Mesothelial cell of epicardium (in vitro differentiated cells): Measurements from ENCODE around the gene FAF2. TPM values are rescaled to one million over a fixed set of nuclear protein-coding genes. Genes with fewer than 3 reads are reported as not detected.

Source experiments
- DNase-seq, 2 experiments: peaks; one replicate each; pipeline ENCODE4 v3.0.0; 2021; ENCODE audit warnings: low spot score in 2 of 2; ENCODE audit not compliant: unreplicated experiment in 2 of 2
- H3K27ac Mint-ChIP-seq: 2 replicates; pipeline ENCODE4 v1.8.0; 2021; ENCODE audit warnings: mixed read lengths
- H3K27me3 Mint-ChIP-seq: 2 replicates; pipeline ENCODE4 v1.8.0; 2021; ENCODE audit warnings: low read depth, mixed read lengths
- H3K36me3 Mint-ChIP-seq: 2 replicates; pipeline ENCODE4 v1.8.0; 2021; ENCODE audit warnings: mixed read lengths
- H3K4me1 Mint-ChIP-seq: 2 replicates; pipeline ENCODE4 v1.8.0; 2021; ENCODE audit warnings: mixed read lengths
- H3K4me3 Mint-ChIP-seq: 2 replicates; pipeline ENCODE4 v1.8.0; 2021; ENCODE audit warnings: mild to moderate bottlenecking, moderate library complexity, mixed read lengths
- H3K9me3 Mint-ChIP-seq: 2 replicates; pipeline ENCODE4 v1.8.0; 2021; ENCODE audit warnings: mixed read lengths
- total RNA-seq: library from RNA; stranded (reverse); gene quantifications from 3 replicates; pipeline ENCODE4 v1.2.1, GENCODE V29; 2021
- TF ChIP-seq, protein P1 (sequence below): fragments of 200-600 bp; sonication (generic); IDR thresholded peaks from one replicate; pipeline ENCODE4 v1.5.0; 2021; ENCODE audit warnings: antibody characterized with exemption; ENCODE audit not compliant: unreplicated experiment

The FAF2 gene
- total RNA-seq, 1 donor from 2014 or later: 52.7 TPM

DNA sequence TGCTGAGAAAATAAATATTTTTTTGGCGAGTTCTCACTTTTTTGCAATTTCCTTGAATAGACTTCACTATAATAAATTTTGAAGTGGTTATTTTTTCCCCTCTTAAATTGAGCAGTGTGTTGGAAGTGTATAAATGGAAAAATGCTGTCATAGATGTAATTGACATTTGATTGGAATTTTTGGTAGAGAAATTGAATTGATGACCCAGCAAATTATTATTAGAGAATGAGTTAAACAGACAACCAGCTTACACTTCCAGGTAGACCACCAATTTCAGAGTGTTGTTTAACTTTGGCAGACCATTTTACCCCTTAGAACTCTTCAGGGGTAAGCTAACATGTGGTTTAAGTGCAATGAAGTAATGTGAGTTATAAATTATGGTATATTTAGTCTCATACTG, 1.9 kb downstream of the FAF2 start:
- Mint-ChIP-seq H3K27ac (no peak overlapping the region), H3K36me3 (peaks cover 6% of the 10 kb centered on the region), H3K27me3 (no peaks in the 10 kb centered on the region), H3K4me1 (peaks cover 14% of the 10 kb centered on the region), H3K4me3 (no peak overlapping the region), H3K9me3 (no peaks in the 10 kb centered on the region)
- no peak for DNase-seq
- TF ChIP-seq, protein P1, sequence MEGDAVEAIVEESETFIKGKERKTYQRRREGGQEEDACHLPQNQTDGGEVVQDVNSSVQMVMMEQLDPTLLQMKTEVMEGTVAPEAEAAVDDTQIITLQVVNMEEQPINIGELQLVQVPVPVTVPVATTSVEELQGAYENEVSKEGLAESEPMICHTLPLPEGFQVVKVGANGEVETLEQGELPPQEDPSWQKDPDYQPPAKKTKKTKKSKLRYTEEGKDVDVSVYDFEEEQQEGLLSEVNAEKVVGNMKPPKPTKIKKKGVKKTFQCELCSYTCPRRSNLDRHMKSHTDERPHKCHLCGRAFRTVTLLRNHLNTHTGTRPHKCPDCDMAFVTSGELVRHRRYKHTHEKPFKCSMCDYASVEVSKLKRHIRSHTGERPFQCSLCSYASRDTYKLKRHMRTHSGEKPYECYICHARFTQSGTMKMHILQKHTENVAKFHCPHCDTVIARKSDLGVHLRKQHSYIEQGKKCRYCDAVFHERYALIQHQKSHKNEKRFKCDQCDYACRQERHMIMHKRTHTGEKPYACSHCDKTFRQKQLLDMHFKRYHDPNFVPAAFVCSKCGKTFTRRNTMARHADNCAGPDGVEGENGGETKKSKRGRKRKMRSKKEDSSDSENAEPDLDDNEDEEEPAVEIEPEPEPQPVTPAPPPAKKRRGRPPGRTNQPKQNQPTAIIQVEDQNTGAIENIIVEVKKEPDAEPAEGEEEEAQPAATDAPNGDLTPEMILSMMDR: no peak

DNA sequence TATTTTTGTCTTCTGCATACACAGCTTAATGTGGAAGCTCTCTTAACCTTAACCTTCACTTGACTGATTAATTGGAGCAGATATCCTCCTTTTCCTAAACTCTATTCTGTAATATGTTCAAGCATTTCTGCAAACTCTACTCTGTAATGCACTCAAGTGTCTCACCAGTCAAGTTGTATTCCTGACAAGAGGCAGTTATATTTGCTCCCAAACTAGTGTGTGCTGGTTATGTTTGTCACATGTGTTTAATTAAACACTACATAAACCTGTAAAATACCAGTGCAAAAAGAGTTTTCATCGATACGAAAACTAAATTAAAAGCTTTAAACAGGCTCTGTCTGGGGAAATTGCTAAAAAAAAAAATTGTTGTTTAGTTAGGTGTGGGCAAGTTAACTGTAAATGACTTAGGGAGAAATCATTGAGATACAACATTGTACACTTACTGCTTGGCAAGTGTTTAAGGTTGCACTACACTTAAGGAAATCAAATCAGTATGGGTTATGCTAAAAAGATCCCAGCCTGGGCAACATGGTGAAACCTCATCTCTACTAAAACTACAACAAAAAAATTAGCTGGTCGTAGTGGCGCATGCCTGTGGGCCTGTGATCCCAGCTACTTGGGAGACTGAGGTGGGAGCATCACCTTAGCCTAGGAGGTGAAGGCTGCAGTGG, 6.7 kb downstream of the FAF2 start:
- Mint-ChIP-seq H3K27me3 (no peaks in the 10 kb centered on the region), H3K4me1 (peaks cover 4% of the 10 kb centered on the region), H3K36me3 (peaks cover 15% of the 10 kb centered on the region), H3K9me3 (peaks cover 5% of the 10 kb centered on the region), H3K4me3 (no peak overlapping the region), H3K27ac (no peak overlapping the region)
- TF ChIP-seq, protein P1: no peak
- DNase-seq: no peak

DNA sequence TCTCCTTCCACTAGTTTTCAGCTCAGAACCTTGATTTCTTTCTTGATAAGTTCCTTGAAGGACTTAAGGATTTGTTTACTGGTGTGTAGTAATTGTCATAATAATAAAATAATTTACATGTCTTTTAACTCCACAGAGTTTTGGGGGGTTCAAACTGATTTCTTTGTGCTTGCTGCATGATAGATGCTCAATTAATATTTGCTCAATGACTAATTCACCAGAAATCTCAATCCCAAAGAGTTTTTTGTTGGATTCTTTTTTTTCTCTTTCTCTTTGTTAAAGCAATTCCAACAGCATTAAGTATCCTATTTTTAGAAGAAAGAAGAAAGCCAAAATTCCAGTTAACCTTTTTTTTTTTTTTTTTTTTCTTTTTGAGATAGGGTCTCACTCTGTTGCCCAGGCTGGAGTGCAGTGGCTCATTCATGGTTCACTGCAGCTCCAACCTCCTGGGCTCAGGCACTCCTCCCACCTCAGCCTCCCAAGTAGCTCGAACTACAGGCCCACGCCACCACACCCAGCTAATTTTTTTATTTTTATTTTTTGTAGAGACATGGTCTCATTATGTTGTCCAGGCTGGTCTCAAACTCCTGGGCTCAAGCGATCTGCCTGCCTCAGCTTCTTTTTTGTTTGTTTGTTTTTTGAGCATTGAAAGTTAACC, 10.8 kb downstream of the FAF2 start:
- peaks cover 6% of the 10 kb centered on the region for H3K9me3 Mint-ChIP-seq
- H3K4me1 Mint-ChIP-seq: no peaks in the 10 kb centered on the region
- DNase-seq: no peak
- no peaks in the 10 kb centered on the region for H3K27me3 Mint-ChIP-seq
- H3K36me3 Mint-ChIP-seq: peaks cover 19% of the 10 kb centered on the region
- TF ChIP-seq, protein P1: no peak
- no peak overlapping the region for H3K4me3 Mint-ChIP-seq
- no peak overlapping the region for H3K27ac Mint-ChIP-seq

DNA sequence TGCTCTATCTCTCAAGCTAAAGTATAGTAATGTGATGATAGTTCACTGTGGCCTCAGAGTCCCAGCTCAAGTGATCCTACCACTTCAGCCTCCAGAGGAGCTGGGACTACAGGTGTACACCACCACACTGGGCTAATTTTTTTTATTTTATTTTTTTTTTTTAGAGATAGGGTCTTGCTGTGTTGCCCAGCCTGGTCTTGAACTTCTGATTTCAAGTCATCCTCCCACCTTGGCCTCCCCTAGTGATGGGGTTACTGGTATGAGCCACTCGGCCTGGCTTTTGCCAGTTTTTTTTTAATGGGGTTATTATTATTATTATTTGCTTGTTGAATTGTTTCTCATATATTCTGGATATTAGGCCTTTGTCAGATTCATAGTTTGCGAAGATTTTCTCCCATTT, 13.2 kb downstream of the FAF2 start:
- peaks cover 6% of the 10 kb centered on the region for H3K9me3 Mint-ChIP-seq

DNA sequence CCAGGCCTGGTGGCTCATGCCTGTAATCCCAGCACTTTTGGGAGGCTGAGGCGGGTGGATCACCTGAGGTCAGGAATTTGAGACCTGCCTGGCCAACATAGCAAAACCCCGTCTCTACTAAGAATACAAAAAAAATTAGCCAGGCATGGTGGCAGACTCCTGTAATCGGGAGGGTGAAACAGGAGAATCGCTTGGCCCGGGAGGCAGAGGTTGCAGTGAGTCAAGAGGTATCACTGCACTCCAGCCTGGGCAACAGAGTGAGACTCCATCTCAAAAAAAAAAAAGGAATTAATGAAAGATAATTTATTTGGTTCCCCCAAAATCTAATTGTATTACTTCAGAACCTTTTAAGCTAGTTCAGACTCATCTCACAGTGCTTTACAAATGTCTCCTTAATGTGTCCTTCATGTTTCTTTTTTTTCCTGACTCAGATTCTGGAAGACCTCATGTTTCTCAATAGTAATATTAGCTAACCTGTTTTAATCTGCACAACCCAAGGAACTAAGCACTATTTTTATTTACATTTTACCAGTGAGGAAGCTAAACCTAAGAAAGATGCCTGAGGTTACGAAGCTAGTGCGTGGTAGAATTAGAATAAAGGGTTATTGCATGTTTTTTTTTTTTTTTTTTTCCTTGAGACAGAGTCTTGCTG, 15.1 kb downstream of the FAF2 start:
- TF ChIP-seq, protein P1: no peak

More for the DNA sequence above, 13.2 kb downstream of the FAF2 start:
- Mint-ChIP-seq H3K27me3 (no peaks in the 10 kb centered on the region), H3K4me3 (no peak overlapping the region), H3K4me1 (peaks cover 4% of the 10 kb centered on the region), H3K27ac (no peak overlapping the region), H3K36me3 (peaks cover 14% of the 10 kb centered on the region)
- DNase-seq: no peak
- TF ChIP-seq, protein P1: no peak

More for the DNA sequence above, 15.1 kb downstream of the FAF2 start:
- DNase-seq: no peak
- Mint-ChIP-seq H3K9me3 (peaks cover 6% of the 10 kb centered on the region), H3K36me3 (peaks cover 16% of the 10 kb centered on the region), H3K4me3 (no peak overlapping the region), H3K27ac (no peak overlapping the region), H3K27me3 (no peaks in the 10 kb centered on the region), H3K4me1 (peaks cover 4% of the 10 kb centered on the region)
